A549 (cell line): Measurements from ENCODE around the gene RUNDC3A. TPM values are rescaled to one million over a fixed set of nuclear protein-coding genes. Genes with fewer than 3 reads are reported as not detected.

Experiments
- ATAC-seq, 2 experiments: fragments of 200-7000 bp in 1 of 2; fragments of >200 bp in 1 of 2; cut with Nextera tagmentation in 1 of 2; cut with Tn5 transposase in 1 of 2; 3 replicates each; pipeline versions ENCODE4 v1.8.0 to v1.9.1; 2018 to 2020; ENCODE audit warnings: mild to moderate bottlenecking in 1 of 2, moderate library complexity in 1 of 2
- CTCF ChIA-PET: fragments of 300-600 bp; sonication (Branson Sonifier 250); formaldehyde crosslinking; extraction: SDS; loops from one replicate; lab custom pipeline; 2021; ENCODE audit warnings: antibody characterized with exemption, inconsistent platforms; lab: Yijun Ruan, JAX
- POLR2A ChIA-PET: fragments of 350-600 bp; formaldehyde crosslinking; extraction: SDS; loops from one replicate; lab custom pipeline; 2021; ENCODE audit warnings: antibody characterized with exemption, inconsistent platforms; lab: Yijun Ruan, JAX
- DNase-seq, 2 experiments: peaks; one replicate each; pipeline versions ENCODE4 v3.0.0 to v3.0.0-alpha.2; 2011 to 2016; ENCODE audit warnings: low read depth in 1 of 2, low spot score in 1 of 2
- FAIRE-seq: peaks from 2 replicates; lab custom pipeline; 2011; peaks lifted over from hg19 to GRCh38; lab: Jason Lieb, UNC
- H3K27ac ChIP-seq, 2 experiments: fragments of >200 bp; sonication (Bioruptor Twin); formaldehyde crosslinking; 3 replicates each; pipeline ENCODE4 v1.5.1; 2016 to 2017
- H3K4me1 ChIP-seq: fragments of >200 bp; sonication (Bioruptor Twin); formaldehyde crosslinking; 3 replicates; pipeline ENCODE4 v1.6.1; 2016
- H3K4me2 ChIP-seq: fragments of >200 bp; sonication (Bioruptor Twin); formaldehyde crosslinking; 3 replicates; pipeline ENCODE4 v1.6.1; 2016
- H3K4me3 ChIP-seq: fragments of >200 bp; sonication (Bioruptor Twin); formaldehyde crosslinking; 3 replicates; pipeline ENCODE4 v1.5.1; 2016
- H3K9me3 ChIP-seq: fragments of >200 bp; sonication (Bioruptor Twin); formaldehyde crosslinking; 3 replicates; pipeline ENCODE4 v1.6.1; 2016
- CBX2 ChIP-seq: fragments of 200-600 bp; sonication (generic); IDR thresholded peaks from 2 replicates; pipeline ENCODE4 v1.6.1; 2016; ENCODE audit warnings: low read depth, mild to moderate bottlenecking, borderline replicate concordance
- FOSB ChIP-seq: fragments of 250-450 bp; sonication (Bioruptor Pico); IDR thresholded peaks from 2 replicates; pipeline ENCODE4 v1.5.0; 2020; ENCODE audit warnings: mild to moderate bottlenecking, moderate library complexity
- HDAC2 ChIP-seq: fragments of 200-600 bp; sonication (generic); IDR thresholded peaks from 2 replicates; pipeline ENCODE4 v1.6.1; 2016
- HEYL ChIP-seq: fragments of 250-450 bp; sonication (Bioruptor Pico); IDR thresholded peaks from 2 replicates; pipeline ENCODE4 v1.8.0; 2021; ENCODE audit warnings: mild to moderate bottlenecking, moderate library complexity
- HOXA7 ChIP-seq: fragments of 250-450 bp; sonication (Bioruptor Pico); IDR thresholded peaks from 2 replicates; pipeline ENCODE4 v1.5.0; 2020; ENCODE audit warnings: mild to moderate bottlenecking, moderate library complexity
- HOXB13 ChIP-seq: fragments of 250-450 bp; sonication (Bioruptor Pico); IDR thresholded peaks from 2 replicates; pipeline ENCODE4 v1.5.0; 2020; ENCODE audit warnings: low read depth, mild to moderate bottlenecking, moderate library complexity
- NR3C1 ChIP-seq: fragments of >200 bp; sonication (Bioruptor Twin); formaldehyde crosslinking; IDR thresholded peaks from 3 replicates; pipeline ENCODE4 v1.6.1; 2017
- PHF8 ChIP-seq: fragments of 200-600 bp; sonication (generic); IDR thresholded peaks from 2 replicates; pipeline ENCODE4 v1.6.1; 2016; ENCODE audit warnings: low read depth, mild to moderate bottlenecking, antibody characterized with exemption, moderate library complexity, borderline replicate concordance
- TP53 ChIP-seq: fragments of 250-450 bp; sonication (Bioruptor Pico); IDR thresholded peaks from 2 replicates; pipeline ENCODE4 v1.5.0; 2021; ENCODE audit warnings: mild to moderate bottlenecking, moderate library complexity
- ZC3H11A ChIP-seq: fragments of 450-650 bp; IDR thresholded peaks from 2 replicates; pipeline ENCODE4 v1.6.1; 2014; ENCODE audit warnings: antibody characterized with exemption, mild to moderate bottlenecking
- ZFP36 ChIP-seq: fragments of 450-650 bp; IDR thresholded peaks from 2 replicates; pipeline ENCODE4 v1.6.1; 2014; ENCODE audit warnings: borderline replicate concordance; ENCODE audit not compliant: partially characterized antibody
- whole genome bisulfite sequencing: methylation state at CpG from one replicate; pipeline ENCODE4 v1.1.6; 2017; ENCODE audit errors: missing lambda C conversion rate; 5-methylcytosine and 5-hydroxymethylcytosine counted together
- polyA plus RNA-seq, 4 experiments: library from polyadenylated mRNA; depleted of rRNA in 3 of 4; stranded (reverse); fragments of >200 nt; fragmentation: RNase III in 1 of 4; extraction: RNeasy Plus Mini Kit Qiagen cat#74134 plus additional on column Dnase treatment in 1 of 4; gene quantifications; 2 replicates in 3 of 4; 3 replicates in 1 of 4; pipeline ENCODE4 v1.2.3, GENCODE V29; 2011 to 2017
- TF ChIP-seq, protein P1 (sequence below): fragments of 200-600 bp; sonication (generic); IDR thresholded peaks from 2 replicates; pipeline ENCODE4 v1.6.1; 2016; ENCODE audit warnings: antibody characterized with exemption, mild to moderate bottlenecking, moderate library complexity
- TF ChIP-seq, protein P2 (sequence below): IDR thresholded peaks from 2 replicates; pipeline ENCODE4 v1.6.1; 2012; ENCODE audit warnings: low read depth, borderline replicate concordance
- TF ChIP-seq, protein P3 (sequence below): IDR thresholded peaks from 2 replicates; pipeline ENCODE4 v1.6.1; 2012
- TF ChIP-seq, protein P4 (sequence below): IDR thresholded peaks from 2 replicates; pipeline ENCODE4 v1.6.1; 2012
- TF ChIP-seq, protein P5 (sequence below): fragments of 150-350 bp; IDR thresholded peaks from 2 replicates; pipeline ENCODE4 v1.6.1; 2014; ENCODE audit warnings: low read depth, mild to moderate bottlenecking, low read length

RUNDC3A gene
- polyA plus RNA-seq, 2 of the 4 experiments (the other 2 are of a cell fraction): 0.45 to 0.48 TPM

DNA sequence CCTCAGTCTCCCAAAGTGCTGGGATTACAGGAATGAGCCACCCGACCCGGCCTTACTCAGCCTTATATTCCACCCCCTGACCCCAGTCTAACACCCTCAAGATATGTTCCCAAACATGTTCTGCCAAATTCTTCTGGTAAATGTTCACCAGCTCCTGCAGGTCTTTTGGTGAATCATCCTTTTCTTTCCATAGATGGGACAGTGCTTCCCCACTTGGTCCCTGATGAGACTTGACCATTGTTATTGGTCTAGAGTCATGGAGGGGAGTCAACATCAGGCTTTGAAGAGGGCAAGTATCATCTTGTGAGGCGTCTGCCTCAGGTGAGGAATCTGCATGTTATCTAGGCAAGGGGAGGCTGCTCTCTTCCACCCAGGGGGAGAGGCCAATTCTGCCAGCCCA lies 10.4 kb upstream of the RUNDC3A start:
- CTCF ChIA-PET: interaction anchor here (1.1 kb wide), 1 partner anchor 87 kb away, joined by 3 read pairs; no protein-coding TSS in a partner anchor
- no peak; a peak in 1 of 6 replicates for ATAC-seq
- H3K27ac ChIP-seq: no peak overlapping the region
- no peak for TF ChIP-seq ZC3H11A
- POLR2A ChIA-PET: no interaction called here
- no peaks in the 10 kb centered on the region for H3K4me1 ChIP-seq
- no peak for DNase-seq
- H3K4me2 ChIP-seq: no peak overlapping the region
- WGBS: 24% methylated on average over 3 of the region's 3 CpGs
- no peaks in the 10 kb centered on the region for H3K9me3 ChIP-seq
- FAIRE-seq: no peak
- H3K4me3 ChIP-seq: no peak overlapping the region

DNA sequence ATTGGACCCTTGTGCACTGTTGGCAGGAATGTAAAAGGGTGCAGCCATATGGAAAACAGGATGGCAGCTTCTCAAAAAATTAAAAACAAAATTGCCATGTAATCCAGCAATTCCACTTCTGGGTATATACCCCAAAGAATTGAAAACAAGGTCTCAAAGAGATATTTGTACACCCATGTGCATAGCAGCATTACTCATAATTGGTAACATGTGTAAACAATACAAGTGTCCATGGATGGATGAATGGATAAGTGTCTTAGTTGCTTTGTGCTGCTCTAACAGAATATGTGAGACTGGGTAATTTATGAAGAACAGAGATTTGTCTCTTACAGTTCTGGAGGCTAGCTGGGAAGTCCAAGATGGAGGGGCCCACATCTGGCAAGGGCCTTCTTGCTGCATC lies 3.8 kb upstream of the RUNDC3A start:
- ChIA-PET POLR2A (no interaction called here), CTCF (interaction anchor here (0.6 to 1.8 kb wide), 7 partner anchors 11 to 320 kb away, joined by 3 to 6 read pairs (median 4); no protein-coding TSS in a partner anchor)
- FAIRE-seq: no peak

More for the DNA sequence above, 3.8 kb upstream of the RUNDC3A start:
- no peak for TF ChIP-seq PHF8
- TF ChIP-seq CBX2: no peak
- no peak for TF ChIP-seq HEYL (CRISPR knock-in tag)
- no peak for TF ChIP-seq HDAC2
- TF ChIP-seq HOXB13 (CRISPR knock-in tag): no peak
- TF ChIP-seq, protein P1, sequence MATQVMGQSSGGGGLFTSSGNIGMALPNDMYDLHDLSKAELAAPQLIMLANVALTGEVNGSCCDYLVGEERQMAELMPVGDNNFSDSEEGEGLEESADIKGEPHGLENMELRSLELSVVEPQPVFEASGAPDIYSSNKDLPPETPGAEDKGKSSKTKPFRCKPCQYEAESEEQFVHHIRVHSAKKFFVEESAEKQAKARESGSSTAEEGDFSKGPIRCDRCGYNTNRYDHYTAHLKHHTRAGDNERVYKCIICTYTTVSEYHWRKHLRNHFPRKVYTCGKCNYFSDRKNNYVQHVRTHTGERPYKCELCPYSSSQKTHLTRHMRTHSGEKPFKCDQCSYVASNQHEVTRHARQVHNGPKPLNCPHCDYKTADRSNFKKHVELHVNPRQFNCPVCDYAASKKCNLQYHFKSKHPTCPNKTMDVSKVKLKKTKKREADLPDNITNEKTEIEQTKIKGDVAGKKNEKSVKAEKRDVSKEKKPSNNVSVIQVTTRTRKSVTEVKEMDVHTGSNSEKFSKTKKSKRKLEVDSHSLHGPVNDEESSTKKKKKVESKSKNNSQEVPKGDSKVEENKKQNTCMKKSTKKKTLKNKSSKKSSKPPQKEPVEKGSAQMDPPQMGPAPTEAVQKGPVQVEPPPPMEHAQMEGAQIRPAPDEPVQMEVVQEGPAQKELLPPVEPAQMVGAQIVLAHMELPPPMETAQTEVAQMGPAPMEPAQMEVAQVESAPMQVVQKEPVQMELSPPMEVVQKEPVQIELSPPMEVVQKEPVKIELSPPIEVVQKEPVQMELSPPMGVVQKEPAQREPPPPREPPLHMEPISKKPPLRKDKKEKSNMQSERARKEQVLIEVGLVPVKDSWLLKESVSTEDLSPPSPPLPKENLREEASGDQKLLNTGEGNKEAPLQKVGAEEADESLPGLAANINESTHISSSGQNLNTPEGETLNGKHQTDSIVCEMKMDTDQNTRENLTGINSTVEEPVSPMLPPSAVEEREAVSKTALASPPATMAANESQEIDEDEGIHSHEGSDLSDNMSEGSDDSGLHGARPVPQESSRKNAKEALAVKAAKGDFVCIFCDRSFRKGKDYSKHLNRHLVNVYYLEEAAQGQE: no peak
- TF ChIP-seq FOSB (CRISPR knock-in tag): no peak
- TF ChIP-seq, protein P2, sequence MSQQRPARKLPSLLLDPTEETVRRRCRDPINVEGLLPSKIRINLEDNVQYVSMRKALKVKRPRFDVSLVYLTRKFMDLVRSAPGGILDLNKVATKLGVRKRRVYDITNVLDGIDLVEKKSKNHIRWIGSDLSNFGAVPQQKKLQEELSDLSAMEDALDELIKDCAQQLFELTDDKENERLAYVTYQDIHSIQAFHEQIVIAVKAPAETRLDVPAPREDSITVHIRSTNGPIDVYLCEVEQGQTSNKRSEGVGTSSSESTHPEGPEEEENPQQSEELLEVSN: no peak
- TF ChIP-seq, protein P3, sequence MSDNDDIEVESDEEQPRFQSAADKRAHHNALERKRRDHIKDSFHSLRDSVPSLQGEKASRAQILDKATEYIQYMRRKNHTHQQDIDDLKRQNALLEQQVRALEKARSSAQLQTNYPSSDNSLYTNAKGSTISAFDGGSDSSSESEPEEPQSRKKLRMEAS: no peak
- TF ChIP-seq HOXA7 (CRISPR knock-in tag): no peak
- TF ChIP-seq, protein P4, sequence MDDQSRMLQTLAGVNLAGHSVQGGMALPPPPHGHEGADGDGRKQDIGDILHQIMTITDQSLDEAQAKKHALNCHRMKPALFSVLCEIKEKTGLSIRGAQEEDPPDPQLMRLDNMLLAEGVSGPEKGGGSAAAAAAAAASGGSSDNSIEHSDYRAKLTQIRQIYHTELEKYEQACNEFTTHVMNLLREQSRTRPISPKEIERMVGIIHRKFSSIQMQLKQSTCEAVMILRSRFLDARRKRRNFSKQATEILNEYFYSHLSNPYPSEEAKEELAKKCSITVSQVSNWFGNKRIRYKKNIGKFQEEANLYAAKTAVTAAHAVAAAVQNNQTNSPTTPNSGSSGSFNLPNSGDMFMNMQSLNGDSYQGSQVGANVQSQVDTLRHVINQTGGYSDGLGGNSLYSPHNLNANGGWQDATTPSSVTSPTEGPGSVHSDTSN: no peak
- no peak for TF ChIP-seq ZFP36
- TF ChIP-seq TP53 (CRISPR knock-in tag): no peak
- TF ChIP-seq NR3C1: no peak
- TF ChIP-seq, protein P5, sequence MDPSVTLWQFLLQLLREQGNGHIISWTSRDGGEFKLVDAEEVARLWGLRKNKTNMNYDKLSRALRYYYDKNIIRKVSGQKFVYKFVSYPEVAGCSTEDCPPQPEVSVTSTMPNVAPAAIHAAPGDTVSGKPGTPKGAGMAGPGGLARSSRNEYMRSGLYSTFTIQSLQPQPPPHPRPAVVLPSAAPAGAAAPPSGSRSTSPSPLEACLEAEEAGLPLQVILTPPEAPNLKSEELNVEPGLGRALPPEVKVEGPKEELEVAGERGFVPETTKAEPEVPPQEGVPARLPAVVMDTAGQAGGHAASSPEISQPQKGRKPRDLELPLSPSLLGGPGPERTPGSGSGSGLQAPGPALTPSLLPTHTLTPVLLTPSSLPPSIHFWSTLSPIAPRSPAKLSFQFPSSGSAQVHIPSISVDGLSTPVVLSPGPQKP: no peak
- Histone ChIP-seq H3K4me3 (no peak overlapping the region), H3K9me3 (no peaks in the 10 kb centered on the region), H3K27ac (no peak overlapping the region), H3K4me1 (peaks cover 15% of the 10 kb centered on the region), H3K4me2 (no peak overlapping the region)
- DNase-seq: no peak
- no peak for ATAC-seq
